ENCODE measurements around the gene MKLN1. TPM values are rescaled to one million over a fixed set of nuclear protein-coding genes. Genes with fewer than 3 reads are reported as not detected.

MKLN1 gene
- total RNA-seq, 1 experiment from 2014 or later = 48.5 TPM

GRCh38 chr7:131505636-131506557, 178.2 kb downstream of the MKLN1 start:
- peaks cover 0 to 10% of the 10 kb centered on the region in 2 experiments; a peak in 1 of 4 replicates for H3K36me3 ChIP-seq (ENCODE audit: control insufficient read depth in 1 of 2, insufficient read depth in 2 of 2, low read length in 2 of 2)
- RAD21 ChIA-PET (ENCODE audit: low non-redundant PET in 1 of 2, low total read pairs in 2 of 2, uncharacterized antibody in 2 of 2, unreplicated experiment in 2 of 2) = no interaction called here
- no peak overlapping the region for H2AFZ ChIP-seq (ENCODE audit: low read depth, low read length, poor library complexity, severe bottlenecking)
- H3K4me2 ChIP-seq (ENCODE audit: low read length) = no peak overlapping the region
- H3K9ac ChIP-seq (ENCODE audit: low read length) = no peak overlapping the region
- POLR2A ChIA-PET = no interaction called here
- no peak for DNase-seq (ENCODE audit: low read depth, low spot score)
- no peak overlapping the region for H3K27ac ChIP-seq (ENCODE audit: low read depth, low read length)
- intact Hi-C loops (cut with micrococcal nuclease) = no loop called here
- peaks cover 0 to 5% of the 10 kb centered on the region in 2 experiments; a peak in 1 of 4 replicates for H3K4me1 ChIP-seq (ENCODE audit: control insufficient read depth in 1 of 2, insufficient read depth in 2 of 2, low read length in 2 of 2)
- TF ChIP-seq REST (IDR thresholded peaks at IDR 0.05; ENCODE audit: low read depth) (no peak), EZH2phosphoT487 (IDR thresholded peaks at IDR 0.05; ENCODE audit: borderline replicate concordance) (no peak)
- CTCF ChIA-PET = no interaction called here
- no peaks in the 10 kb centered on the region for H3K9me3 ChIP-seq (ENCODE audit: control insufficient read depth in 1 of 2, insufficient read depth in 1 of 2, low read depth in 1 of 2, low read length in 2 of 2)
- H3K27me3 ChIP-seq (ENCODE audit: insufficient read depth, low read length) = no peaks in the 10 kb centered on the region
- no peak overlapping the region for H3K4me3 ChIP-seq (replicated peaks in 1 of 2; ENCODE audit: low read depth in 1 of 2, low read length in 2 of 2)
- BruUV-seq (replicated peaks) = no TSS peak
- ATAC-seq = no peak
- no peaks in the 10 kb centered on the region for H3K79me2 ChIP-seq (ENCODE audit: insufficient read depth, low read length)
- H3K9me2 ChIP-seq (ENCODE audit: insufficient read depth) = no peaks in the 10 kb centered on the region
- no peaks in the 10 kb centered on the region for H4K20me1 ChIP-seq (ENCODE audit: insufficient read depth)

GRCh38 chr7:131506597-131506996, 178.9 kb downstream of the MKLN1 start:
- intact Hi-C loops (cut with micrococcal nuclease) = no loop called here
- H3K27ac ChIP-seq (ENCODE audit: low read depth, low read length) = no peak overlapping the region
- peaks cover 0 to 5% of the 10 kb centered on the region in 2 experiments; a peak in 1 of 4 replicates for H3K4me1 ChIP-seq (ENCODE audit: control insufficient read depth in 1 of 2, insufficient read depth in 2 of 2, low read length in 2 of 2)
- no peaks in the 10 kb centered on the region for H3K27me3 ChIP-seq (ENCODE audit: insufficient read depth, low read length)
- ChIA-PET RAD21 (ENCODE audit: low non-redundant PET in 1 of 2, low total read pairs in 2 of 2, uncharacterized antibody in 2 of 2, unreplicated experiment in 2 of 2) (no interaction called here), CTCF (no interaction called here), POLR2A (no interaction called here)
- H3K4me3 ChIP-seq (replicated peaks in 1 of 2; ENCODE audit: low read depth in 1 of 2, low read length in 2 of 2) = no peak overlapping the region
- peaks cover 0 to 10% of the 10 kb centered on the region in 2 experiments; a peak in 1 of 4 replicates for H3K36me3 ChIP-seq (ENCODE audit: control insufficient read depth in 1 of 2, insufficient read depth in 2 of 2, low read length in 2 of 2)
- H4K20me1 ChIP-seq (ENCODE audit: insufficient read depth) = no peaks in the 10 kb centered on the region
- BruUV-seq (replicated peaks) = no TSS peak
- no peak for TF ChIP-seq MAX (IDR thresholded peaks at IDR 0.05)
- no peak for TF ChIP-seq SP1 (IDR thresholded peaks at IDR 0.05; ENCODE audit: low read depth)
- TF ChIP-seq POLR2AphosphoS5 (IDR thresholded peaks at IDR 0.05; ENCODE audit: low read depth, low read length) = no peak
- TF ChIP-seq YY1 (IDR thresholded peaks at IDR 0.05; ENCODE audit: extremely low read depth, insufficient replicate concordance, low read depth, low read length) = no peak
- no peak for TF ChIP-seq EZH2phosphoT487 (IDR thresholded peaks at IDR 0.05; ENCODE audit: borderline replicate concordance)
- no peak for TF ChIP-seq POLR2A (IDR thresholded peaks at IDR 0.05; ENCODE audit: borderline replicate concordance, extremely low read depth, insufficient read depth, insufficient read length)
- no peak for DNase-seq (ENCODE audit: low read depth, low spot score)
- no peaks in the 10 kb centered on the region for H3K9me2 ChIP-seq (ENCODE audit: insufficient read depth)
- no peaks in the 10 kb centered on the region for H3K9me3 ChIP-seq (ENCODE audit: control insufficient read depth in 1 of 2, insufficient read depth in 1 of 2, low read depth in 1 of 2, low read length in 2 of 2)
- no peak overlapping the region for H2AFZ ChIP-seq (ENCODE audit: low read depth, low read length, poor library complexity, severe bottlenecking)
- H3K4me2 ChIP-seq (ENCODE audit: low read length) = no peak overlapping the region
- no peaks in the 10 kb centered on the region for H3K79me2 ChIP-seq (ENCODE audit: insufficient read depth, low read length)
- no peak overlapping the region for H3K9ac ChIP-seq (ENCODE audit: low read length)
- no peak for ATAC-seq

Data from HCT116 (cell line).